Stimulated activated naive CD4-positive, alpha-beta T cell treated with Interleukin-2 at 50 U/mL for 16 hours (primary cell): Measurements from ENCODE around the gene IL12A.

Experiments used
- DNase-seq: peaks from one replicate; lab custom pipeline; 2025; lab: John Stamatoyannopoulos, UW

IL12A gene

GRCh38 chr3:160027541-160028195 is 39.0 kb downstream of the IL12A start:
- DNase-seq, result no peak

- no peak for DNase-seq
Observed at GRCh38 chr3:160035757-160036156, 47.1 kb downstream of the IL12A start.

GRCh38 chr3:160038862-160039562 is 50.4 kb downstream of the IL12A start:
- no peak for DNase-seq

DNA sequence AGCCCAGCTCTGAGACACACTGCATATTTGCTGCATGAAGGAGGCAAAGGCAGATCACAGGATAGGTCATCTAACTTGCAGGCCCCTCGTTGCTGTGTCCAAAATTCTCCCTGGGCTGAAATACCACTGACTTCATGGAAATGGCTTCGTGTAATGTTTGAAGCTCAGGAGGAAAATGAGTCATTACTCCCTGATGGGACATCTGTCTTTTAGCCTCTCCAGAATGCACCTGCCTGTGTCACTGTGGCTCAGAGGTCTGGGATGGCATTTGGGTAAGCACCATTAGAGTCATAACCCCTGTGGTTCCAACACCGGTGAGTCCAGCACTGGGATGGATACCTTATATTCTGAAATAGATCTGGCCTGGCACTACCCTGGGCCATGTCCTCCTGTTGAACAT is 51.5 kb downstream of the IL12A start:
- DNase-seq, result no peak

DNA sequence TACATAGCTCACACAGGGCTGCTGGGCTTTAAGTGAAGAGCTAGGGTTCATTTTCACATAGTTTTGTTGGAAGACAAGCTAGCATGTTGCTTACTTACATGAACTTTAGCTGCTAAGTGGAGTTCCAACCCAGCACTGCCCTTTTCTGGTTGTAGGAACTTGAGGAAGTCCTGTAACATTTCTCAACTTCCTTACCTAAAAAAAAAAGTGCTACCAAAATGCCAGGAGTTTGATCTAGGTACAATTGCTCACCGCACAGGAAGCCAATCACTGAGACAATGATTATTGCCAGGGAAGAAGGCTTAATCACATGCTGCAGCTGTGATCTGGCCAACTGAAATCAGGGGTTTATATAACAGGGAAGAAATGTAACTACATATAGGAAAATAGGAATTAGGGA is 52.8 kb downstream of the IL12A start:
- no peak for DNase-seq

- DNase-seq, result no peak
Observed at GRCh38 chr3:160044121-160044520, 55.5 kb downstream of the IL12A start.
